NCI-H146 treated with DMSO at 0.1 percent for 48 hours (cell line): Measurements from ENCODE around the gene FHL3.

Experiments used
- DNase-seq: peaks from one replicate; lab custom pipeline; 2025; ENCODE audit not compliant: unreplicated experiment; lab: John Stamatoyannopoulos, UW

Gene FHL3, protein sequence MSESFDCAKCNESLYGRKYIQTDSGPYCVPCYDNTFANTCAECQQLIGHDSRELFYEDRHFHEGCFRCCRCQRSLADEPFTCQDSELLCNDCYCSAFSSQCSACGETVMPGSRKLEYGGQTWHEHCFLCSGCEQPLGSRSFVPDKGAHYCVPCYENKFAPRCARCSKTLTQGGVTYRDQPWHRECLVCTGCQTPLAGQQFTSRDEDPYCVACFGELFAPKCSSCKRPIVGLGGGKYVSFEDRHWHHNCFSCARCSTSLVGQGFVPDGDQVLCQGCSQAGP

DNA sequence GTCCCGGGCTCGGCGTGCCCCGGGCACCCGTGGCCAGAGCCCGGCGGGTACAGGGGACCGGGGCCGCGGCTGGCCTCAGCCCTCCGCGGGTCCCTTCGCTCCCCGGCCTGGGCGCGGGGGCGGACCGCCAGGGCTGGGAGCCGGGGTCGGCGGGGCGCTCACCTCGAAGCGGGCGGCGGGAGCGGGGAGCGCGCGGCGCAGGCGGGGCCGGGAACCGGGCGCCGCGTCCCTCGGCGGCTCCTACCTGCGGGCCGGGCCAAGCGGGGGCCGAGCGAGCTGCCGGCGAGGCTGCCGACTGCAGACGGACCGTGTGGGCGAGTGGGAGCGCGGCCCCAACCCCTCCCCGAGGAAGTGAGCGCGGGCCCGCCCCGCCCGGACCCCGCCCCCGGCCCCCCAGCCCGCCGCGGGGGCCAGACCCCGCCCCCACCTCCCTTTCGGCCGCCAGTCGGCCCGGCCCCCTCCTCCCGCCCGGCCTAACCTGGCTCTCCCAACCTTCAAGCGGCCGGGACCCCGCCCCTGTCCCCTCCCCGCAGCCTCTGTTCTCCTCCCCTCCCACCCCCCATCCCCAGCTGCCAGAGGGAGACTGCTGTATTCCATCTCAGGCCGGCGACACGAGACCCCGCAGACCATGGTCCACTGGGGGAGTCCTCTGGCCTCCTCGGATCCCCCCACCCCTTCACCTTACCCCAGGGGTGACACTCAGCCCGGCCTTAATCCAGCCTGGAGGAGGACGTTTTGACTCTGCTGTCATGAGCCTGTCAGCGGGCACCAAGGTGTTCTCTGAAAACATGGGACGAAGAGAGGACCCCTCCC, at the start of gene FHL3:
Gene FHL3, minus strand, starts transcription at position 320 of the 813 bp plus-strand sequence. CDS start 6,102 bp downstream, outside the sequence.
- DNase-seq, result peak; percentile 17

DNA sequence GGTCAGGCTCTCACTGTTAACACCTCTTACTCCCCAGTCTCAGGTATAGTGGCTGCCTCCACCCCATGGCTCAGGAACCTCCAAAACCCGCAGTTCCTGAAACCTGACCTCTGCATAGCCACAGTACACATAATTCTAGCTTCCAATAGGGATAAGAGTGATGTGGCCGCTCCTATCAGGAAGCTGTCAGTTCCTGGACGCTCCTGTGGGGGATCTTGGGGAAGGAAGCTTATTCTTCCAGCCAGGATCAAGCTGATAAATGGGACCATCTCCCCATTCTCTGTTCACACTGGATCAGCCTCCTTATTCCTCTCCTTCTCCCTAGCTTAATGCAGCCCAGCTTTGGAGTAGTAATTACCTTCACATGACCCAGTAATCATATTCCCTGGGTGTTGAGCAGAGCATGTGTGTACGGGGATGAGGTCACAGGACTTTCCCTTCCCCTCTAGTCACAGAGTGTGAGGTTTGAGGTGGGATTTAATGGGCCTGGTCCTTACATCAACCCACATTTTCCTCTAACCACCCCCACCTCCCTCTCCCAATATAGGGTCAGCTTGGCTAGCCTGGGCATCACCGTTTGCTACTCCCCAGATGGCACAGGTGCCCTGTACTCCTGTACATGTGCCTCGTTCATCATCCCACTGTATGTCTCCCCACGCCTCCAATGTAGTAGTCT, 48.2 kb upstream of the FHL3 start:
- DNase-seq, result no peak

DNA sequence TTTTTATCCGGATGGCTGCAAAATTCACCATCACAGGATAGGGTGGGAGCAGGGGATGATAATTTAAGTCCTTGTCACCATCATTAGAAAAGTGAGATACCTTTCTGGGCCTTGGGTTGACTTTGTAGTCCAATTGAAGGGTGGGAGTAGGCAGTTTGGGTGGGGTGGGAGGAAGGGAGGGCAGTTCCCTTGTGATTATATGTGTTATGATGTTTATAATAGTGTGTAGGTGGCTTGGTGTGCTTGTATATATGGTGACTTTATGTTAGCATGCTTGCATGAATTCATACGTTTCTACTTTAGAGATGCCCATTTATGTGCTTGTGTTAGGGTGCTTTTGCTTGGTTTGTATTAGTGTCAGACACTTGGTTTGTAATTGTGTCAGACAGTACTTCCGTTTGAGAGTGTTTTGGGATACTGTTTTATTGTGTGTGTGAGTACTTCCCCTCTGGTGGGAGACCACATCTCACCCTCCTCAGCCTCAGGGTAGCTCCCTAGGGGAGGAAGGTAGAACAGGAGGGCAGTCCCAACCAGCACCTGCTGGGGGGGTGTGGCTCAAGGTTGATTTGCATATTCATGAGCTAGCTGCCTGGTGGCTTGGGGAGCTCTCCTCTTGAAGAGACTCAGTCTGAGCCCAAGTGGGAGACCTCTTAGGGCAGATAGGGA, 47.6 kb upstream of the FHL3 start:
- DNase-seq, result no peak

DNA sequence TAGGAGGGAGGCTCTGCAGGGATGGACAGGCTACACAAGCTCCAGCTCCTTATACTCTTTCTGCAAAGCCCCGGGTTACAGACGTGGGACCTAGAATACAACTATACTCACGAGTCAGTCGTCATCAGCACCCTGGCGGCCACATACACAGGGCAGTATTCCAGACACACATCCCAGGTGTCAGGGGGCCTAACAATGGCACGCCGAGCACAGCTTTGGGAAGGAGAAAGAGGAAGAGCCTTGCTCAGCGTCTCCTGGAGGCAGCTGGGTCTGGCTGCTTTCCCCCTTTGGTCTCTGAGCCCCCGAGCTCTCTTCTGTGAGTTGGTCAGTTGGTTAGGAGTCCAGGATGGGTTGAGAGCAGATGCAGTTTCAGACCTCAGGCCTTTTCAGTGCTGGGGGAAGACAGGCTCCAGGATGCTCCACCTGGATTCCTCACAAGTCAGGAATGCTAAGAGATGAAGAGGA, 45.8 kb upstream of the FHL3 start:
- no peak for DNase-seq

DNA sequence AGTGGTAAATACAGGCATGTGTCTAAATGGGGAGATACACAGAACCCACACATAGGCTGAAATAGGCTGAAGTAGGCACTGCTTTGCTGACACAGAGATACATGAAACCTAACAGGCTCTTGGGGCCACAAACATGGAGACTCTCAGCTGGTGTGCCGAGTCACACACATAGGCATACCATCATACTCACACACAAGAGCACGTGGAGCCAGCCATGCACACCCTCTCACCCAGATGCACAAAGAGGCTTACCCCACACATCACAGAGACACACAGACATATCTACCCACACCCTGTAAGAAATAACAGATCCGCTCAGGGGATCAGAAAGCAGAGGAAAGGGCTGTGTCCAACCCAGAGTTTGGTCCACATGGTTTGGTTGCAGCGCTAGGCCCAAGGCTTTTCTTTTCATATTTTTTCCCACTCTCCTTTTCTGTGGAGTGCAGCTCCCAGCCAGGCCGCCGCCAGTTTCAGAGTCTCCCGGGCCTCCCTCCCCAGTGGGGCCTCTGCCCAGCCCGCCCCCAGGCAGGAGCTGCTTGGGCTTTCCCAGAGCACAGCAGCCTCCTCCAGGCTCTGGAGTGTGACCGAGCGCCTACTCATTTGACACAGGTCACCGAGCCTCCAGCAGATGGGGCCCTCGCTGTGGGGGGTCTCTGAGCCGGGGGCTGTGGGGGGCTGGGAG, 45.2 kb upstream of the FHL3 start:
- DNase-seq, result no peak

DNA sequence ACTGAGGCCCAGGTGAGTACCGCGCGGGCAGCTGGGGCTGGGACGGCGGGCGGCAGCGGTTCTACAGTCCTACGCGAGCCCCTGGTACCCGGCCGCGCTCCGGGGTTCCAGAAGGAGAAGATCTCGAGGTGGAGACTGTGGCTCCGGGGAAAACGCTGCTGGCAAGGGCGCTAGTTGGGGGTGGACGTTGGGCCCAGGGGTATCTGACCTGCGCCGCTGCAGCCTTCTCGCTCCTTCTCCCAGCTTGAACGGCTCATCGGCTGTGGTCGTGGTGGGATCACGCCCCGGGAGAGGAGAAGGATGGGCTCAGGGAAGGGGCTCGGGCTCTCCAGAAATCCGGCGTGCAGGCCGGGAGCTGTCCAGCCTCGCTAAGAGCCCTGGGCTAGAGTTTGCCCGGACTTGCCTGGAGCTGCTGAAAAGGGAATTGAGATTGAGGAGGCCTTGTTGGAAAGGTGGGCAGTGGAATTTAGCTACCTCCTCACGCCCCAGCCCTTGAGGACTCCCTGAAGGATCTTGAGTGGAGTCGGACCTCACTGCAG, 42.4 kb upstream of the FHL3 start:
- DNase-seq, result no peak

DNA sequence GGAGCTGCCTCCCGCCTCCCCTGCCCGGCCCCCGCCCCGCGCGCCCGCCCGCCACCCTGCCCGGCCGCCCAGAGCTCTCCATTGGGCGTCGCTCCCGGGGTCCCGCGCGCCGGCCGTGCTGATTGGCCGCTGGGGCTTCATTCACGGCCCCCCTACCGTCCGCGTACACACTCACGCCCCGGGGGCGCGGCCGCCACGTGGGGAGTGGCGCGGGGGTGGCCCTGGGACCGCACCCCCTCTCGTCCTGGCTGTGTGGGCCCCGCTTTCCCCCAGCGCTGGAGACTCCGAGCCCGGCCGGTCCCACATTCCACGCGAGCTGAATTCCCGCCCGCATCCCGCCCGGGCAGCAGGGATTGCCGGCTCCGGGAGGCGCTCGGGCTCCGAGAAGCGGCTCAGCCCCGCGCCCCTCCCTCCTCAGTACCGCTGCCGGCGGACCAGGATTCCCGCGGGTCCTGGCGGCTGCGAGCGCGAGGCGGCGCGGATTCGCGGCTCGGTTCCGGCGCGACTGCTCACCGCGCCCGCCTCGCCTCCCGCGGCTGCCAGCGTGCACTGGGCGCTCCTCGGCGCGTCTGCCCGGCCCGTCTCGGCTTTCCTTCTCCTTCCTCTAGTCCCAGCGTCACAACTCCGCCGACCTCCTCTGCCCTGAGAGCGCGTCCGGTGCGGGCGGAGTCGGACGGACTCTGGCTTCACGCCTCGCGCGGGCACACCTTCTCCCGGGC, 41.7 kb upstream of the FHL3 start:
- peak; percentile 47 for DNase-seq

DNA sequence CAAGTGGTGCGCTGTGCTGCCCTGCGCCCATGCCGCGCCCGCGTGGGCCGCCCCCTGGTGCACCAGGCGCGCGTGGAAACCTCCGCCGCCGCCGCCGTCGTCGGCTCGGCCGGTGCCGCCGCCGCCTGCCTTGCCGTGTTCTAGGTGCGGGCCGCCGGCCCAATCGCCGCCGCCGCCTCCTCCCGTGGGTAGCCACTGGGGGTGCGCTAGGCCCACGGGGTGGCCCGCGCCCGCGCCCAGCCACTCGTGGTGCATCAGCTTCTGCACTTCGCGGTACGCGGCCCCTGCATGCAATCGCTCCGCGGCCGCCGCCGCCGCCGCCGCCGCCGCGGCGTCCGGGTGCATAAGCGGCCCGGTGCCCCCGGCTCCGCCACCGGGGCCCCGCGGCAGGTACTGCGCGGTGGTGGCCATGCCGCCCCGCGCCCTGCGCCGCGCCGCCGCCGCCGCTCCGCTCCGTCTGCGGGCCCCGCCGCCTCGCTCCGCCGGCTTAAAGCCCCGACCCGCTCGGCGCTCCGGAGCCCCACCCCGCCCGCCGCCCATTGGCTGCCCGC, 41.1 kb upstream of the FHL3 start, which contains the start of gene POU3F1:
Gene POU3F1, minus strand, starts transcription at position 461 of the 551 bp plus-strand sequence. Its CDS starts 50 bp downstream, at position 411.
- no peak for DNase-seq

DNA sequence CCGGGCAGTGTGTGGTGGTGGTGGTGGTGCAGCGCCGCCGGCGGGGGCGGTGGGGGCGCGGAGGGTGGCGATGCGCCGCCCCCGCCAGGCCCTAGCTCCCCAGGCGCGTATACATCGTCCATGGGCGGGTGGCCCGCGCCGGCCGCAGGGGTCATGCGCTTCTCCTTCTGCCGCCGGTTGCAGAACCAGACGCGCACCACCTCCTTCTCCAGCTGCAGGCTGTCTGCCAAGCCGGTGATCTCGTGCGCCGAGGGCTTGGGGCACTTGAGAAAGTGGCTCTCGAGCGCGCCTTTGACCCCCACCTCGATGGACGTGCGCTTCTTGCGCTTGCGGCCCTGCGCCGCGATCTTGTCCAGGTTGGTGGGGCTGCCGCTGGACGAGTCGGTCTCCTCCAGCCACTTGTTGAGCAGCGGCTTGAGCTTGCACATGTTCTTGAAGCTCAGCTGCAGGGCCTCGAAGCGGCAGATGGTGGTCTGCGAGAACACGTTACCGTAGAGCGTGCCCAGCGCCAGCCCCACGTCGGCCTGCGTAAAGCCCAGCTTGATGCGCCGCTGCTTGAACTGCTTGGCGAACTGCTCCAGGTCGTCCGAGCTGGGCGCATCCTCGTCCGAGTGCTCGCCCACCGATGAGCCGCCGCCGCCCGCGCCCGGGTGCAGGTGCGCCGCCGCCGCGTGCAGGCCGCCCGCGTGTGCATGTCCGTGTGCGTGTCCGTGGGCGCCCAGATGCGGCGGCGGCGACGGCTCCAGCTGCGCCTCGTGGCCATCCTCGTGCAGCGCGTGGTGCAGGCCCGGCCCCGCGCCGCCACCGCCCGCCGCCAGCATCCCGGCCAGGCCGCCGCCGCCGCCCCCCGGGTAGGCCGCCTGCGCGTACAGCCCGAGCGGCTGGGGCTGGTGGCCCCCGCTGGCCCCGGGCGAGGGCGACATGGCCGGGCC, 40.4 kb upstream of the FHL3 start:
- DNase-seq, result no peak

DNA sequence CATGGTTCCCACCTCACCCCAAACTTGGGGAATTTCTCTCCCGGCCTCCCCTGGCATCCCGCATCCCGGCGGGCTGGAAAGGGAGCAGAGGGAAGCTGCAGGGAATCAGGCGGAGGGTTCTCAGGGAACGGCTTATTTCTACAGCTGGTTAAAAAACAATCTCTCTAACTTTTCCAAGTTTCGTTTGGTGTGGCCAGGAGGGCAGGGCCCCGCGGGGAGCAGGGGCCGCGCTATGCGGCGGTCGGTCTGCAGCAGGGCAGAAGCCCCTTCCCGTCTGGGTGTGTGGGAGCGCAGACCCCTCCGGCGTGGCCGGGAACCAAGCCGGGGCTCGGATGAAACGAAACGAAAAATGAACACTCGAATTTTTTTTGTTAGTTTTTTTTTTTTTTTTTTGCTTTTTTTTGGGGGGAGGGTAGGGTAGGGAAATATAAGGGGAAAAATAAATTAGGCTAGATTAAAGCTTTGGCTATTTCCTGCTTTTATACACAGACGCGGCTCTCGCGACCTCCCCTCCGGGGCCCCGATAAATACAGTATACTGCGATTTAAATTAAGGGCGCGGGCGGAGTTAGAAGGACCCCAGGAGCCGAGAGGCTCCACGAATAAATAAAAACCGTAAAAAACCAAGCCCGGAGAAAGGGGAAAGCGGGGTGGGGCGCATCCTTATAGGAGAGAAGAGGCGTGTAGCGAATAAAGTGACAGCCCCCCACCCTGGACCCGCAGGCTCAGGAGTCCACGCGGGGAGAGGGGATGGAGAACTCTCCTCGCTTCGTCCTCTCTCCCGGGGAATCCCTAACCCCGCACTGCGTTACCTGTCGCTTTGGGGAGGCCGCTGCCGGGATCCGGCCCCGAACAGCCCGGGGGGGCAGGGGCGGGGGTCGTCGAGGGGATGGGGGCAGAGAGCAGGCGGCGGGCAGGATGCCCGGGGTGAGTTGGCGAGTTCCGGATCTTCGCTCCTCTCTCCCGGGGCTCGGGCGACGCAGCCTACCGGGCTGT, 39.2 kb upstream of the FHL3 start:
- DNase-seq, result no peak

DNA sequence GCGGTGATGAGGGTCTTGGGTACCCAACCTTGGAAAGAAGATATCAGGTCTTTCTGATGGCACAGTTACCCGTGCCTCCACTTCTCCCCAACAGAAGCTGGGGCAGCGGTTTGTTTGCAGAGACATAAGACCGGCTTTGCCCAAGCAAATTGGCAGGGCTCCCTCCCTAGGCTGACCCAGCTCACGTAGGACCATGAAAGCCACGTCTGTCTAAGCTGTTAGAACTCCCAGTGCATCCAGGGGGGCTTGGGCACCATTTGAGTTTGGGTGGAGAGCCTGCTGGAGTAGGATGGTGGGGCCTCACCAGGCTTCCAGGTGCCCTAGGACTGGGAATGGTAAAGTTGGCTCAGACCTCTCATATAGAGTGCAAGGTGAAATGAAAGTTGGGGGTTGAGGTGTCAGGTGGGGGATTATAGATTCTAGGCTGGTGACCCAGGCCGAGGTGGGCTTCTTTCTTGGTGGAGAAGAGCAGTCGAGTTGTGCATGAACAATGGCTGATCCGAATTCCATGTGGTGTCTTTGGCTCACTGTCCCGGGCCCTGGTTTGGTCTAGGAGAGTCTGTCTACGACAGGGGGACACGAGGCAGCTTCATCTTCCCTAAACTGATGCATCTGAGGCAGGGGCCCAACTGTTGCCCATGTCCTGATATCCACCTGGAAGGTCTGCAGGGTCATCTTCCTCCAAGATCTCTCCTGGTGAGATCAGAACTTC, 37.9 kb upstream of the FHL3 start:
- no peak for DNase-seq

DNA sequence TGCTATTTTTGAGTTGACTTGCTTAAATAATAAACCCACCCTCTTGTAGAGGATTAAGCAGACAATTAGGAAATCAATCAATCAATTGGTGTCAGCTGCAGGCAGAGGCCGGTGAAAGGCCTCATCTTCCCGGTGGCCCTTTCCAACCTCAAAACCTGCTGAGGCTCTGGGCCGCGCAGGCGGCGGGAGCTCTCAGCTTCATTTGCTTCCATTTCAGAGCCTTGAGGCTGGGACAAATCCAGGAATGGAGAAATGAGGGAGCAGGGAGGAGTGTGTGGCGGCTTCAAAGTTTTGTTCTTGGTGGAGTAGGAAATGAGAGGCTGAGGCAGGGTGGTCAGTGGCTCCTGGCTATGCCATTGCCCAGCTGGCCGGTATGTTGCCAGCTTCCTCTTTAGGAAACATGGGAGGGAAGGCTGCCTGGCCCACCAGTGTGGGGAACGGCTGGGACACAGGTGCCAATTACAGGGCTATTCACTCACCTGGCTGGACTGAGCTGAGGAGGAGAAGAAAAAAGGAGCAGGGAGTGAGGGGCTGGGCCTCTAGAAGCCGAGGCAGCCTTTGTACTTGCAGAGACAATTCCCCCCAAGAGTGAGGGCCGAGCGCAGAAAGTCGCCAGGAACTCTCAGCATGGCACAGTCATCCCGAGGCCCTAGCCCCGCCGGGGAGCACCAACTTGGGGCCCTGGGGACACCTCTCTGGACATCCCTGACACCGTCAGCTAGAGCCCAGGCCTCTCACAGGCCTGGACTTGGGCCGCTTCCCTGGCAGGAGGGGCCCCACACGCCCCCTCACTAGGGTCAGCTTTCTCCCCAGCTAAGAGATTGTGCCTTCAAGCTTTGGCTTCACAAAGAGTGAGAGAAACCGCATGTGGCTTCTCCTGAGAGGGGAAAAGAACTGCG, 36.9 kb upstream of the FHL3 start:
- no peak for DNase-seq

DNA sequence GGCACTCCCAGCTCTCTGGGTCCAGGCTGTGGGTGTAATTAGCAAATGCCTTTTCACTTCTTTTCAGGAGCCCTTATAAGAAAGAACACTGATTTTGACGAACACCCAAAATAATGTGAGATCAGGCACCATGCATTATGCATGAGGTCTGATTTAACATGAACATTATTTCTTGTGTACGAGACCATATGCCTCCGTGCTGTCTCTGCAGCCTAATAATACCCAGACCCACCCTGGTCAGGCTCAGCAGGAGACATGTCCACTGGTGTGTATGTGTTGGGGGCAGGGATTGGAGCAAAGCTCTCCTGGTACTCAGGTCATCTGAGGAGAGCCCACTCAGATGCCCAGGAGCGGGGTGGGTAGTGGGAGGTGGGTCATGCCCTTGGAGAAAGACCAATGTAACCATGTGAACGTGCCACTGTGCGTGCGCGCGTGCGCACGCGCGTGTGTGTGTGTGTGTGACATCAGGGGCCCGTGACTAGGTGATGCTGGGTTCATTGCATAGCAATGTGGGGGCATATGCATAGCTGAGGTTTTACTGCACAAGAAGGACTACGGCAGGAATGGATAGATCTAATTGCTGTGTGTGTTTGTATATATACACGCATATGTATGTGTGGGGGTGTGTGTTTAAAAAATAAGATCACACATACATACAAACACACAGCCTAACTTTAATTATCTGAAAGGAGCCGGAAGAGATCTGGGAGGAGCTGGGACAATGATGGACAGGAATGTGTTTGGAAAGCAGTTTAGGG, 34.2 kb upstream of the FHL3 start:
- no peak for DNase-seq

DNA sequence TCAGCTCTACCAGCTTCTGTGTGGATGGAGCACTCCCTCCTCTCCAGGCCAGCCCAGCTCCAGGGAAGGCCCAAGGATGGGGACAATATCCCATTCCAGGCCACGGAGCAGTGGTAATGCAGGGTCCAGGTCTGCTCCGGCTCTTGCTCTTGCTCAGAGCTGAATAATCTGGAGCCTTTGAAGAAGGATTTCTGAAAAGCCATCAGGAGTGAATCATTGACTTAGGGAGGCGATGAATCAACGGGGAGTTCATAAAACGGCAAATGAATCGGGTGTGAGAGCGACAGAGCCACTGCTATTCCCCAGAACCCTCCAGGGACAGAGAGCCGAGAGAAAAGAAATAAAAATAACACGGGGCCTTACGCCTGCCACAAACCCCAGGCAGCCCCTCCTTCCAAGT, 33.5 kb upstream of the FHL3 start:
- no peak for DNase-seq
